OCI-LY1 (cell line): Measurements from ENCODE around the gene CD55.
A peak's percentile ranks its signal among the peaks of the same experiment; 100 is the strongest.

ENCODE experiments used
- H2AFZ ChIP-seq: fragments of 200-600 bp; sonication (generic), shearing (Covaris generic); 2 replicates; pipeline ENCODE4 v1.6.0; 2014; ENCODE audit warnings: antibody characterized with exemption, mild to moderate bottlenecking, low read length
- H3F3A ChIP-seq: fragments of 200-600 bp; sonication (generic), shearing (Covaris generic); 2 replicates; pipeline ENCODE4 v1.6.0; 2014; ENCODE audit warnings: mild to moderate bottlenecking, antibody characterized with exemption, low read length, moderate library complexity; ENCODE audit not compliant: insufficient read depth
- H3K27ac ChIP-seq: fragments of 200-600 bp; sonication (generic); 2 replicates; pipeline ENCODE4 v1.5.1; 2014; ENCODE audit warnings: low read length, mixed run types, mild to moderate bottlenecking, low read depth; ENCODE audit not compliant: poor library complexity, severe bottlenecking
- H3K27me3 ChIP-seq: fragments of 200-600 bp; sonication (generic); 2 replicates; pipeline ENCODE4 v1.6.0; 2014; ENCODE audit warnings: antibody characterized with exemption, mild to moderate bottlenecking, low read length, moderate library complexity; ENCODE audit not compliant: insufficient read depth
- H3K36me3 ChIP-seq: fragments of 200-600 bp; sonication (generic); 2 replicates; pipeline ENCODE4 v1.6.1; 2014; ENCODE audit warnings: mild to moderate bottlenecking, antibody characterized with exemption, low read length, moderate library complexity, mixed read lengths; ENCODE audit not compliant: insufficient read depth
- H3K4me1 ChIP-seq: fragments of 200-600 bp; sonication (generic); 2 replicates; pipeline ENCODE4 v1.5.1; 2014; ENCODE audit warnings: mild to moderate bottlenecking, low read length, moderate library complexity; ENCODE audit not compliant: insufficient read depth, severe bottlenecking
- H3K4me2 ChIP-seq: fragments of 200-600 bp; sonication (generic), shearing (Covaris generic); 2 replicates; pipeline ENCODE4 v1.6.1; 2014; ENCODE audit warnings: low read length
- H3K4me3 ChIP-seq: fragments of 200-600 bp; sonication (generic); 2 replicates; pipeline ENCODE4 v1.5.1; 2014; ENCODE audit warnings: low read length, low read depth, mild to moderate bottlenecking, mixed read lengths; ENCODE audit not compliant: poor library complexity, severe bottlenecking
- H3K79me2 ChIP-seq: fragments of 200-600 bp; shearing (Covaris generic); 2 replicates; pipeline ENCODE4 v1.6.1; 2016; ENCODE audit warnings: mixed run types, low read length, mixed read lengths; ENCODE audit not compliant: insufficient read depth
- H3K9ac ChIP-seq: fragments of 200-600 bp; sonication (generic), shearing (Covaris generic); 2 replicates; pipeline ENCODE4 v1.6.1; 2014; ENCODE audit warnings: mild to moderate bottlenecking, low read length, mixed read lengths
- H3K9me2 ChIP-seq: fragments of 200-600 bp; sonication (generic), shearing (Covaris generic); 2 replicates; pipeline ENCODE4 v1.6.1; 2014; ENCODE audit warnings: low read depth, mild to moderate bottlenecking, low read length, mixed read lengths
- H3K9me3 ChIP-seq: fragments of 200-600 bp; shearing (Covaris generic); 2 replicates; pipeline ENCODE4 v1.6.1; 2014; ENCODE audit warnings: low read length, mixed read lengths
- H4K20me1 ChIP-seq: fragments of 200-600 bp; sonication (generic), shearing (Covaris generic); 2 replicates; pipeline ENCODE4 v1.6.0; 2016; ENCODE audit warnings: mild to moderate bottlenecking, low read length; ENCODE audit not compliant: insufficient read depth
- CTCF ChIP-seq: fragments of 200-600 bp; sonication (generic), shearing (Covaris generic); IDR thresholded peaks from 2 replicates; pipeline ENCODE4 v1.5.1; 2017; ENCODE audit warnings: mild to moderate bottlenecking, antibody characterized with exemption, low read length, moderate library complexity, mixed read lengths
- EZH2 ChIP-seq: fragments of 200-600 bp; sonication (generic), shearing (Covaris generic); IDR thresholded peaks from 2 replicates; pipeline ENCODE4 v1.8.0; 2017; ENCODE audit warnings: borderline replicate concordance, mixed run types, mild to moderate bottlenecking, antibody characterized with exemption, low read length, moderate library complexity, mixed read lengths

Gene CD55

GRCh38 chr1:207393610-207394009 is 72.1 kb downstream of the CD55 start:
- H3K9me2 ChIP-seq, result no peaks in the 10 kb centered on the region
- H3F3A ChIP-seq, result no peaks in the 10 kb centered on the region
- no peaks in the 10 kb centered on the region for H3K79me2 ChIP-seq
- no peak overlapping the region for H3K4me2 ChIP-seq
- no peak overlapping the region for H3K27ac ChIP-seq
- no peaks in the 10 kb centered on the region for H3K9me3 ChIP-seq
- H3K4me1 ChIP-seq, result no peaks in the 10 kb centered on the region
- no peak overlapping the region for H2AFZ ChIP-seq
- TF ChIP-seq CTCF, result no peak
- TF ChIP-seq EZH2, result no peak
- no peak overlapping the region for H3K9ac ChIP-seq
- H3K36me3 ChIP-seq, result no peaks in the 10 kb centered on the region
- H3K4me3 ChIP-seq, result no peak overlapping the region
- H3K27me3 ChIP-seq, result no peaks in the 10 kb centered on the region
- no peaks in the 10 kb centered on the region for H4K20me1 ChIP-seq

GRCh38 chr1:207396168-207396746 is 74.8 kb downstream of the CD55 start:
- Histone ChIP-seq H3K27ac (no peak overlapping the region), H3F3A (no peaks in the 10 kb centered on the region), H3K9me3 (no peaks in the 10 kb centered on the region), H3K4me3 (no peak overlapping the region), H3K27me3 (no peaks in the 10 kb centered on the region), H3K9me2 (no peaks in the 10 kb centered on the region), H3K9ac (no peak overlapping the region), H3K36me3 (no peaks in the 10 kb centered on the region), H4K20me1 (no peaks in the 10 kb centered on the region), H3K4me2 (no peak overlapping the region), H3K4me1 (no peaks in the 10 kb centered on the region), H3K79me2 (no peaks in the 10 kb centered on the region), H2AFZ (no peak overlapping the region)
- TF ChIP-seq EZH2, result no peak
- TF ChIP-seq CTCF, result no peak

- no peak overlapping the region for H3K27ac ChIP-seq
- no peaks in the 10 kb centered on the region for H3F3A ChIP-seq
- no peak overlapping the region for H2AFZ ChIP-seq
- H3K4me3 ChIP-seq, result no peak overlapping the region
- no peak overlapping the region for H3K4me2 ChIP-seq
- TF ChIP-seq EZH2 (no peak), CTCF (peak; percentile 13; the same call in 1 of the 2 replicates)
- H3K9ac ChIP-seq, result no peak overlapping the region
- H4K20me1 ChIP-seq, result no peaks in the 10 kb centered on the region
- no peaks in the 10 kb centered on the region for H3K36me3 ChIP-seq
- H3K9me3 ChIP-seq, result no peaks in the 10 kb centered on the region
- no peaks in the 10 kb centered on the region for H3K9me2 ChIP-seq
- no peaks in the 10 kb centered on the region for H3K27me3 ChIP-seq
- H3K79me2 ChIP-seq, result no peaks in the 10 kb centered on the region
- no peaks in the 10 kb centered on the region for H3K4me1 ChIP-seq
These were observed 76.0 kb downstream of the CD55 start for GRCh38 chr1:207397525-207397926.
